Keratinocyte (primary cell): ENCODE results near the gene PXYLP1. TPM values are rescaled to one million over a fixed set of nuclear protein-coding genes. Genes with fewer than 3 reads are reported as not detected.

Experiments
- DNase-seq: peaks from one replicate; pipeline ENCODE4 v3.0.0-alpha.2; 2011; ENCODE audit warnings: low read depth, missing footprints, low spot score
- FAIRE-seq: peaks from 2 replicates; lab custom pipeline; 2011; peaks lifted over from hg19 to GRCh38; lab: Jason Lieb, UNC
- H2AFZ ChIP-seq: 2 replicates; pipeline ENCODE4 v1.6.0; 2012; ENCODE audit warnings: low read length, control low read depth, inconsistent platforms; ENCODE audit not compliant: control insufficient read depth
- H3K27ac ChIP-seq: 2 replicates; pipeline ENCODE4 v1.5.1; 2011; ENCODE audit warnings: low read length; ENCODE audit not compliant: control insufficient read depth, insufficient read depth
- H3K27me3 ChIP-seq: 3 replicates; pipeline ENCODE4 v1.6.0; 2011; ENCODE audit warnings: low read length; ENCODE audit not compliant: control insufficient read depth, insufficient read depth; ENCODE audit errors: extremely low read depth
- H3K36me3 ChIP-seq, 2 experiments: 2 replicates in 1 of 2; 3 replicates in 1 of 2; pipeline ENCODE4 v1.5.1; 2011; ENCODE audit warnings: low read length in 2 of 2, mild to moderate bottlenecking in 1 of 2; ENCODE audit not compliant: control insufficient read depth in 2 of 2, insufficient read depth in 2 of 2; ENCODE audit errors: extremely low read depth in 1 of 2
- H3K4me1 ChIP-seq: 3 replicates; pipeline ENCODE4 v1.5.1; 2011; ENCODE audit warnings: low read length; ENCODE audit not compliant: control insufficient read depth, insufficient read depth; ENCODE audit errors: extremely low read depth
- H3K4me2 ChIP-seq: 3 replicates; pipeline ENCODE4 v1.6.0; 2011; ENCODE audit warnings: low read depth, low read length; ENCODE audit not compliant: control insufficient read depth, insufficient read depth; ENCODE audit errors: extremely low read depth
- H3K4me3 ChIP-seq, 3 experiments: fragments of 200-600 bp in 1 of 3; sonication (generic) in 1 of 3; 2 replicates in 2 of 3; 3 replicates in 1 of 3; pipeline ENCODE4 v1.5.1; 2011 to 2016; ENCODE audit warnings: low read length in 3 of 3, mild to moderate bottlenecking in 3 of 3, control low read depth in 2 of 3, inconsistent platforms in 1 of 3, low read depth in 1 of 3, mixed read lengths in 1 of 3, mixed run types in 1 of 3, moderate library complexity in 1 of 3; ENCODE audit not compliant: control insufficient read depth in 2 of 3, insufficient read depth in 2 of 3; ENCODE audit errors: extremely low read depth in 1 of 3
- H3K79me2 ChIP-seq: 2 replicates; pipeline ENCODE4 v1.6.0; 2012; ENCODE audit warnings: low read length; ENCODE audit not compliant: control insufficient read depth, insufficient read depth
- H3K9ac ChIP-seq: 3 replicates; pipeline ENCODE4 v1.6.0; 2011; ENCODE audit warnings: low read length; ENCODE audit not compliant: control insufficient read depth, insufficient read depth; ENCODE audit errors: extremely low read depth
- H3K9me1 ChIP-seq: 3 replicates; pipeline ENCODE4 v1.6.0; 2011; ENCODE audit warnings: low read length; ENCODE audit not compliant: control insufficient read depth, insufficient read depth; ENCODE audit errors: extremely low read depth
- H3K9me3 ChIP-seq: 2 replicates; pipeline ENCODE4 v1.5.1; 2012; ENCODE audit warnings: low read depth, low read length; ENCODE audit not compliant: control insufficient read depth
- H4K20me1 ChIP-seq: 3 replicates; pipeline ENCODE4 v1.6.0; 2011; ENCODE audit warnings: low read length; ENCODE audit not compliant: control insufficient read depth, insufficient read depth; ENCODE audit errors: extremely low read depth
- CTCF ChIP-seq, 3 experiments: IDR thresholded peaks in 1 of 3; conservative IDR thresholded peaks in 1 of 3; optimal IDR thresholded peaks in 1 of 3; 2 replicates in 2 of 3; 3 replicates in 1 of 3; pipeline versions ENCODE3 to v1.5.1; 2011; ENCODE audit warnings: low read length in 3 of 3, mild to moderate bottlenecking in 3 of 3, moderate library complexity in 2 of 3, control low read depth in 1 of 3, inconsistent platforms in 1 of 3; ENCODE audit not compliant: insufficient read depth in 2 of 3; ENCODE audit errors: extremely low read depth in 1 of 3
- EZH2 ChIP-seq: IDR thresholded peaks from one replicate; pipeline ENCODE4 v1.6.1; 2012; ENCODE audit warnings: inconsistent platforms, mild to moderate bottlenecking, low read length, moderate library complexity
- dilution Hi-C: fragments of 300-500 bp; cut with MboI; formaldehyde crosslinking; loops from one replicate; pipeline ENCODE4 v1.7.0; 2020; ENCODE audit warnings: low sequenced_read_pairs; ENCODE audit not compliant: extremely low pct_ligation_motif_present
- polyA plus RNA-seq, 5 experiments: library from polyadenylated mRNA; depleted of rRNA in 3 of 5; stranded (reverse) in 3 of 5; stranded (forward) in 1 of 5; unstranded in 1 of 5; fragments of >200 nt; gene quantifications; 1 replicate in 1 of 5; 2 replicates in 3 of 5; 3 replicates in 1 of 5; pipeline versions ENCODE4 v1.2.1 to v1.2.3, GENCODE V29; 2011 to 2012; ENCODE audit warnings: missing spikeins in 2 of 5, low read depth in 1 of 5, low replicate concordance in 1 of 5

Gene PXYLP1
- polyA plus RNA-seq, 1 donor (not counting 4 experiments of a cell fraction or from before 2014, with no cell fraction given), result 3.0 TPM

GRCh38 chr3:141326626-141327025, 95.0 kb downstream of the PXYLP1 start:
- Histone ChIP-seq H2AFZ (no peak overlapping the region), H3K79me2 (no peaks in the 10 kb centered on the region), H3K36me3 (no peaks in the 10 kb centered on the region), H3K4me2 (no peak overlapping the region), H3K27me3 (no peaks in the 10 kb centered on the region), H4K20me1 (no peaks in the 10 kb centered on the region), H3K9me1 (no peaks in the 10 kb centered on the region), H3K9ac (no peak overlapping the region), H3K4me1 (peaks cover 2% of the 10 kb centered on the region), H3K27ac (no peak overlapping the region), H3K4me3 (no peak overlapping the region), H3K9me3 (no peaks in the 10 kb centered on the region)
- no peak for DNase-seq
- no peak for FAIRE-seq
- dilution Hi-C loops, result no loop called here
- TF ChIP-seq EZH2 (no peak), CTCF (optimal IDR thresholded peaks at IDR 0.05 in 1 of 3, IDR thresholded peaks at IDR 0.05 in 1 of 3, conservative IDR thresholded peaks at IDR 0.05 in 1 of 3; ENCODE audit: extremely low read depth in 1 of 3, insufficient read depth in 2 of 3, low read length in 3 of 3) (no peak)

GRCh38 chr3:141328286-141329166, 96.9 kb downstream of the PXYLP1 start:
- no peaks in the 10 kb centered on the region for H4K20me1 ChIP-seq
- TF ChIP-seq EZH2, result no peak
- no peak for TF ChIP-seq CTCF (optimal IDR thresholded peaks at IDR 0.05 in 1 of 3, IDR thresholded peaks at IDR 0.05 in 1 of 3, conservative IDR thresholded peaks at IDR 0.05 in 1 of 3; ENCODE audit: extremely low read depth in 1 of 3, insufficient read depth in 2 of 3, low read length in 3 of 3)
- H2AFZ ChIP-seq, result no peak overlapping the region
- FAIRE-seq (no peak), DNase-seq (no peak)
- H3K4me1 ChIP-seq, result peaks cover 5% of the 10 kb centered on the region
- no peaks in the 10 kb centered on the region for H3K9me3 ChIP-seq
- H3K4me2 ChIP-seq, result no peak overlapping the region
- H3K9ac ChIP-seq, result no peak overlapping the region
- dilution Hi-C loops, result no loop called here
- H3K79me2 ChIP-seq, result no peaks in the 10 kb centered on the region
- H3K27me3 ChIP-seq, result no peaks in the 10 kb centered on the region
- H3K4me3 ChIP-seq, result no peak overlapping the region
- no peaks in the 10 kb centered on the region for H3K36me3 ChIP-seq
- no peaks in the 10 kb centered on the region for H3K9me1 ChIP-seq
- H3K27ac ChIP-seq, result no peak overlapping the region
